CD4-positive, alpha-beta T cell treated with Interleukin-15 for 4 hours (primary cell): ENCODE results near the gene C11orf54.
"Not testable (repeated sequence)": the region's sequence is repeated elsewhere in the genome, so short reads cannot be mapped to it uniquely, and the experiment has no call there.

ENCODE experiments used
- DNase-seq: peaks from one replicate; pipeline ENCODE4 v3.0.0-alpha.2; 2020; ENCODE audit warnings: low spot score

C11orf54 gene

DNA sequence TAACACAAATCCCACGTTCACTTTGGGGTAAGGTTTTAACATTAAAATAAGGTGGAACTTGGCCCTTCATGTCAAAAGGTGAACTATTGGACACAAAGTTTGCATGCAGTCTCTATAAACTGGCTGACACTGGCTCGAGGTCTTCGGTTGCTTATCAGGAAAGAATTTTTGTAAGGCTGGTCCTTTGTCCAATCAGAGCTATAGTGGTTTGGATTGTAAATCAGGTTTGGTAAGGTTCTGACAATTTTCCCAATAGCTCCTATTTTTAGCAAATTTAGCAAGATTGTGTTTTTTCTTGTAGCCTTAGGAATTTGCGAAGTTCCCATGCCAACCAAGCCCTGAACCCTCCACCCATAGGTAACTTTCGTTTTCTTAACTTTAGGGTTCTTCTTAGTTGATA is 25.0 kb downstream of the C11orf54 start:
- no peak for DNase-seq

DNA sequence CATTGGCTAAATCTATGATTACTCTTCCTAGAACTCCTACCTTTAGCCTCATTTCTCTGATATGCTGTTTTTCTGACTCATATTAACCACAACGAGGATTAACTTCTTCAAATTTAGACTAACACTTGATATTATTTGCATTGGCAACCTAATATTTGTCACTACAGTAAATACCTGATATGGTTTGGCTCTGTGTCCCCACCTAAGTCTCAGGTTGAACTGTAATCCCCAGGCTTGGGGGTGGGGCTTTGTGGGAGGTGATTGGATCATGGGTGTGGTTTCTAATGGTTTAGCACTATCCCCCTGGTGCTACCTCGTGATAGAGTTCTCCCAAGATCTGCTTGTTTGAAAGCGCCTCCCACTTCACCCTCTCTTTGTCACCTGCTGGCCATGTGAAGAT is 25.5 kb downstream of the C11orf54 start:
- DNase-seq = no peak

DNA sequence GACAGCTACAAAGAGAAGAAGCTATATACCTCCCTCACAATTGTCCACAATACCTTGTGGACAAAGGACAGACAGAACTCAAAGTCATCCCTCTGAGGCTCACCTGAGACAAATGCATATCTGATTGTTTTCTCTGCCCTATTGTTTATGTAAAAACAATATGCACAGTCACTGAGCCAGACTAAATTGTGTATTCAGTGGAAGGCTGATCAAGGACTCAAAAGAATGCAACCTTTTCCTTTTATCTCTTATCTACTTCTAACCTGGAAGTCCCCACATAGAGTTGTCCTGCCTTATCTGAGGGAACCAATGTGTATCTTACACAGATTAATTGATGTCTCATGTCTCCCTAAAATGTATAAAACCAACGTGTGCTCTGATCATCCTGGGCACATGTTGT is 28.7 kb downstream of the C11orf54 start:
- DNase-seq = no peak

DNA sequence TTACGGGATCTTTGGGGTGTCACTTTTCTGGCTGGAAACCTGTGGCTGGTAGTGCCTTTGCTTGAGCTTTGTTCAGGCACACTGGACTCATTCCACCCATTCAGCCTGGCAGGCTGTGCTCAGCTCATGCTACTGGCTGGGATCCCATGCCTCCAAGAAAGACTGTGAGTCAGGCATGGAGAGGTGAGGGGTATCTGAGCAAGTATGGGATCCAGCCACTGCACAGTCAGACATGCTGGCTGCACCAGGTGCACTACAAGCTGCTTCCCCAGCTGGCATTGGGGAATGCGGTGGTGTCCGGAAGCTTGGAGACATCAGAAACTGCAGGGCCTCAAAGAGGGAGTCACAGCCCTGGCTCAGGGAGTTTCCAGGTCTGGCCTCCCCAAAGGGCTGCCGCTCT is 30.7 kb downstream of the C11orf54 start:
- DNase-seq = no peak

DNA sequence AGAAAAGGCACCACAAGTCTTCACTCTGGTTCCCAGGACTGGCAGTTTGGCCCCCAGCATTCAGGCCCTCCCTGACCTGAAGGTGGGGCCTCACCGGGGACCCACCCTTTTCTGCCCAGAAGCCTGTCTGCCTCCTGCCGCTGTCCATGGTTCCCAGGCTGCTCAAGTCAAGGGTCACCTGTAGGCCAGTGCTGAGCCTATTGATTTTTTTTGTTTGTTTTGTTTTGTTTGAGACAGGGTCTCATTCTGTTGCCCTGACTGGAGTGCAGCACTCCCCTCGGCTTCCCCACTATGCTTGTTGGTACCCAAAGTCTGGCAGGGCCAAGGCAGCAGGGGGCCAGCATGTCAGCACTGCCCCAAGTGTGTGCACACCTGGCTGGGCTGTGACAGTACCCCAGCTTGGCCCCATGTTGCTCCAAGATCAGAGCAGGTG is 31.6 kb downstream of the C11orf54 start:
- no peak for DNase-seq

DNA sequence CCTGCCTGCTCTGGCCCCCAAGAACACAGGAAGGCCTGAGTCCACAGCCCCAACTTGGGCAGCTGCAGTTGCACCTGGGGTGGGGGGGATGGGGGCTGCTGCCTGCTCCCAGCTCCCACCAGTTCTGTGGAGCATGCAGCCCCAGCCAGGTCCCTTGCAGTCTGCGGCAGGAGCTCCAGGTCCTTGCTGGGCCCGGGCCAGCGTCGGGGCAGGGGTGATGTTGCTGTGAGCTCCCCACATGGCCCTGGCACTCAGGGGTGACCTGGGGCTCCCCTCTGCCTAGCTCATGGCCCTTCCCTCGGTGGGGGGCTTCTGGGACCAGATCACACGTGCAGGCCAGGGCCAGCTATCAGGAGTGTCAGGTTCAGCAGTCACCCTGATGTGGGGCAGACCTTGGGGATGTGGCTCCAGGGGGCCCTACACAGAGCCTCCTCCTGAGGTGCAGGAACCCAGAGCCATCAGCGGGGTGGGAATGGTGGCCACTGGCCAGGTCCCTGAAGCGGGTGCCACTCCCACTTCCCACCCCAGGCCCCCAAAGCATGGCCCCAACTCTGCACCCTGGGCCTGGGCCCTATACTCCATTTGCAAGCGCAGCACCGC is 32.2 kb downstream of the C11orf54 start:
- no peak for DNase-seq

DNA sequence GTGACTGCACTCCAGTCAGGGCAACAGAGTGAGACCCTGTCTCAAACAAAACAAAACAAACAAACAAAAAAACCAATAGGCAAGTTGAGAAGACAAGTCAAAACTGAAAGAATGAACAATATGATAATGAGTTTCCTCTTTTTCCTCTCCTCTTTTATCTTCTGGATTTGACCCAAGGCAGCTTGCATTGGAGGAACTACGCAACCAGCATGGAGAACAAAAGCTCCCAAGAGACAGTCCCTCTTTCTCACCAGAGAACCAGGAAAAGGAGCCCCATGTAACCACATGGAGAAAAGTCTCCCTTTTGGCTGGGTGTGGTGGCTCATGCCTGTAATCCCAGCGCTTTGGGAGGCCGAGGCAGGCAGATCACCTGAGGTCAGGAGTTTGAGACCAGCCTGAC is 33.1 kb downstream of the C11orf54 start:
- DNase-seq = not testable (repeated sequence)

DNA sequence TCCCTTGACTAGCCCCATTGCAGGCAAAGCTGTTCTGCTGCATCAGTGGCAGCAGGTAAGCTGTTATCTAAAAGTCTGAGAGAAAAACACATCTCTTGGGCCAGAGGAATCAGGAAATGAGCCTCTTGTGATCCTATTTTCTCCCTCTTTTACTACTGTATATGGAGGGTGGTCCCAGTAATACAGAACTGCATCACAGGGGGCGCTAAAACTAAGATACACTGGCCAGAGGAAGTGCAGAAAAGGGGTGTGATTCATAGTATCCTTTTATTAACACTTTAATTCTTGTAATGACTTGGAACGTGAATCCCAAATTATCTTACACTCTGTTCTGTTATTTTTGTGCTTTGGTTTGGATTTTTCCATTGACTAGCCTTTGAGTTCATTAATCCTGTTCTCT is 33.8 kb downstream of the C11orf54 start:
- no peak for DNase-seq

DNA sequence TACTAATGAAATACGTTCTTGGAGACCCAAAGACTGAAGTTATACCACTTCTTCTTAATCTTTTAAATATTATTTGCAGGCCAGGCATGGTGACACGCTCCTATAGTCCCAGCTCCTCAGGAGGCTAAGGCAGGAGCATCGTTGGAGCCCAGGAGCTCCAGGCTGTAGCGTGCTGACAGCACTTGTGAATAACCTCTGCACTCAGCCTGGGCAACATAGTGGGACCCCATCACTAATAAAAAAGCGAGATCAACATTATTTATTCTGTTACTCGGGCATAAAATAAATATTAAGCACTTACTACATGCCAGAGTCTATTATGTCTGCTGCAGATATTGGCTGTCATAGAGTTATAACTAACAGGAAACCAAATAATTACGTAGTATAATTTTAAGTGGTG is 41.9 kb downstream of the C11orf54 start:
- DNase-seq = no peak

DNA sequence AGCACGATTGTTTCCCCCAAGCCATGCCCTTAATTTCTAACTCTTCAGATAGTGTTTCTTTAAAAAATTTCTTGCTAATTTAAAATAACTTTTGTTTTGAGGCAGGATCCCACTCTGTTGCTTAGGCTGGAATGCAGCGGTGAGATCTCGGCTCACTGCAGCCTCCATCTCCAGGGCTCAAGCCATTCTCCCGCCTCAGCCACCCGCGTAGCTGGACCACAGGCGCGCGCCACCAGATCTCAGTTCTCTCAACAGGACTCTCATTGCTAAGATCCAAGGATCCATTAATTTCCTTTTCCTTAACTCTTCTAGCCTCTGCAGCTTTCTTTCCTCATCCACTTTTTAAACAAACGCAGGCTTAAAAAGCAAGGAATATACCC is 42.3 kb downstream of the C11orf54 start:
- no peak for DNase-seq

DNA sequence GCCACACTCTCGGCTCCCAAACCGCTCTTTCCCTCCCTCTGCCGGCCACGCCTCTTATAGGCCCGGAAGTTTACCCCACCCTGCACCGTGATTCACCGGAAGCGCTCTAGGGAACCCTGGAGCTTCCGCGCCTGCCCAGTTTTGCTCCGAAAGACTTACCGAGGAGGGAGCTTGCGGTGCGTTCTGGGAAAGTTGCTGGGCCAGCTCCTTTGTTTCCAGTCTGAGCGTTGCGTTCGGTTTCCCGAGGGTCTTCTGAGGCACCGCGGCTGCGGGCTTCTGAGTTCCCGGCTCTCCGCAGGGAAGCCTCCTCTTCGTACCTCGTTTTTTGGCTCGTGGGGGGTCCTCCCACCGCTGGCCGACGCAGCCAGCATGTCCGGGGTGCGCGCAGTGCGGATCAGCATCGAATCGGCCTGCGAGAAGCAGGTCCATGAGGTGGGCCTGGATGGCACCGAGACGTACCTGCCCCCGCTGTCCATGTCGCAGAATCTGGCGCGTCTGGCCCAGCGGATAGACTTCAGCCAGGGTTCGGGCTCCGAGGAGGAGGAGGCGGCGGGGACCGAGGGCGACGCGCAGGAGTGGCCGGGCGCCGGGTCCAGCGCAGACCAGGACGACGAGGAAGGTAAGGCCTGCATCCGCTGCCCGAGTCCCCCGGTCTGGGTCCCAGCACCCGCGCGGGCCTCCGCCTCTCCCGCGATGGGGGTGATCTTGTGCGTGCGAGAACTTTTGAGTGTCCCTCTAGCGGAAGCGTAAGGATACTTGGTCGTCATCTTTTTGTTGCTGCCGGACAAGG is 42.9 kb downstream of the C11orf54 start, which contains the start of gene MED17:
Gene MED17 (plus strand): TSS at position 138 of the 790 bp plus-strand sequence. CDS start 232 bp downstream, at position 370.
- DNase-seq = peak; percentile 90

DNA sequence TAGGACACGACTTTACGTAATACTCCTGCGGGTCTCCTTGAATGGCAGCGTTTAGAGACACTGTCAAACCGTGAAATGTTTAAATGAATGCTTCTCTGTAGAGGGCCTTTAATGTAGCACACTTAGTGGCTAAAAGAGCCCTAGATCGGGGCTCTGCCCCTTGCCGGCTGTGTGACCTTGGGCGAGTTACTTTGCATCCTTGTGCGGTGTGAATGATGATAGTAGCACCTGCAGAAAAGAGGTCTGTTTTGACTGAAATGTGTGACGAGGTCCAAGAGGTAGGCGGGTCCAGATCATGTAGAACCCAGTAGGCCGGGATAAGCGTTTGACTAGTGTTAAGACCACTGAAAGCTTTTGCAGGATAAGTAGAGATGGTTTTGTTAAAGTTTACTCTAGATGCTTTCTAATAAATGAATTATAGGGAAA is 43.5 kb downstream of the C11orf54 start:
- no peak for DNase-seq

DNA sequence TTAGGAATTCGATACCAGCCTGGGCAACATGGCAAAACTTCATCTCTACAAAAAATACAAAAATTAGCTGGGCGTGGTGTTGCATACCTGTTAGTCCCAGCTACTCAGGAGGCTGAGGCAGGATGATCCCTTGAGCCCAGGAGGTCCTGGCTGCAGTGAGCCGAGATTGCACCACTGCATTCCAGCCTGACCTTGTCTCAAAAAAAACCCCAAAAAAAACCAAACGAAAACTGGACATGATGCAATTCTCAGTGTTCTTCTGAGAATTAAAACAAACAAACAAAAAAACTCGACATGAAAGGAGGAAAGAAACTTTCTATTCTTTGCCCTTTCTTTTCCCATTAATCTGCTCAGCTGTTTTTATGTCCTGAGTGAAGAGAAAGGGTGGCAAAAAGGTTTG is 50.0 kb downstream of the C11orf54 start:
- DNase-seq = no peak

DNA sequence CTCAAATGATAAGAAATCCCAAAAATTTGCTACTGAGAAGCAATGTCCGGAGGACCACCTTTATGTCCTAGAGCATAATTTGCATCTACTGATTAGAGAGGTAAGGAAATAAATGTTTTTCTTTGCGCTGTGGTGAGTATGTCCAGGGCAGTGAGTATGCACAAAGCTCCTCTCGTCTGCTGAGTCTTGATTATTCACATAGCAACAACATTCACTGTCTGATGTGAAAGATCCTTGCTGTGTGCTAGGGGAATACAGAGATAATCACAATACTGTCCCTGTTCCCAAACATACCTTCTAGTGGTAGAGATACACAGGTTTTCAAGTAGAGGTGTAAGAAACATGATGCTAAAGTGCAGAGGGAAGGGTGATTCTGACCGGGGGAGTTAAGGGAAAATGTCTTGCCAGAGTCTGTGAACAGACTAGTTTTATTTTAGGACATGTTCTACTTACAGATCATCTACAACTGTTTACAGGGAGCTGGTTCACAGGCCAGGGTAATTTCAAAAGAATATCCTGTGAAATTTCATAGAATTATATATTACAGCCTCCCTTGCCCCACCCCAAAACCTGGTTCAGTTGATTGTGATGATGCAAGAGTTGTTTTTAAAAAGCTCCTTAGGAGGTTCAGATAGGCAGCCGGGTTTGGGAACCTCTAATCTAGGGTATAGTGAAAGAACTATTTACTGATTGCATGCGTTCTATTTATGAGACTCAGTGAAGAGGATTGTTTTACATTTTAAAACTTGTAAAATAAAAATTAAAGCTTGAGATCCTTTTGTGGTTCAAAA is 55.2 kb downstream of the C11orf54 start:
- DNase-seq = no peak

DNA sequence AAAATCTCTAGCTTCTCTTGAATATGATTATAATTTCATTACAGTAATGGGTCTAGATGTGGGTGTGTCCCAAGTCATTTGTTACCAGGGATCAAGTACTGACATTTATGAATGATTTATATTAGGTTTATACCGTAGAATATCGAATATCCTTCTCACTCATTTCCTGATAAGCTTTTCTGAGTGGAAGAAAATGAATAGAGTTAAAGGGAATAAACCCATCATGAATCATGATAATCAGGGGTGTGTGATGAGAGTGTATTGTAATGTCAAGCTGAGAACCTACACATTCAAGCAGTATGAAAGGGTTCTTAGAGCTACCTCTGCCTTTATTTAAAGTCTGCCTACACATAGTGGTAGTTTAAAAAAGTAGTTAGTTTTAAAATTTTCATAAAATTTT is 59.9 kb downstream of the C11orf54 start:
- DNase-seq = no peak

DNA sequence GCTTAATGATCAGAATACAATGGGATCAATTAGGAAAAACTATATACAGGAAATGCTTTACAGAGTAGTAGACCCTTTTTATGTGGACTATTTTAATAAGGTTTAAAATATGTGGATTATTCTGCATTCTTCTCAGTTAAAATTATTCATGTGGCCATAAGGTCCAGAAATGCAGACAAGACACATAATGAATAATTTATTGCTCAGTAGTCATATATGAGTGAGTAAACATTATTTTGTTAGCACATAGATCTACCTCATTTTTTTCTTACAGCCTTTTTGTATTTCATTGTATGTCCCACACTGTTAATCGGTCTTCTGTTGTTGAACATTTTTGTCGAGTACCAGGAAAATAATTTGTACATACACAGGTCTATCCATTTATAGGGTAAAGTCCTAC is 63.4 kb downstream of the C11orf54 start:
- DNase-seq = no peak

DNA sequence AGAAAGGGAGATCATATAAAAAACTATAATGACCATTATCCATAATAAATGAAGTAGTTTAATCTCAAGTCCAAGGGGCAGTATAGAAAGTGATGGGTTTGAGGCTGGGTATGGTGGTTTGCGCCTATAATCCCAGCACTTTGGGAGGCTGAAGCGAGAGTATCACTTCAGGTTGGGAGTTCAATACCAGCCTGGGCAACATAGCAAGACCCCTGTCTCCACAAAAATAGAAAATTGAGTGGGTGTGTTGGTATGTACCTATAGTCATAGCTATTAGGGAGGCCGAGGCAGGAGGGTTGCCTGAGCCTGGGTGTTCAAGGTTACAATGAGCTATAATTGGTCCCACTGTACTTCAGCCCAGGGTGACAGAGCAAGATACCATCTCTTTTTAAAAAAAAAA is 66.5 kb downstream of the C11orf54 start:
- DNase-seq = no peak

DNA sequence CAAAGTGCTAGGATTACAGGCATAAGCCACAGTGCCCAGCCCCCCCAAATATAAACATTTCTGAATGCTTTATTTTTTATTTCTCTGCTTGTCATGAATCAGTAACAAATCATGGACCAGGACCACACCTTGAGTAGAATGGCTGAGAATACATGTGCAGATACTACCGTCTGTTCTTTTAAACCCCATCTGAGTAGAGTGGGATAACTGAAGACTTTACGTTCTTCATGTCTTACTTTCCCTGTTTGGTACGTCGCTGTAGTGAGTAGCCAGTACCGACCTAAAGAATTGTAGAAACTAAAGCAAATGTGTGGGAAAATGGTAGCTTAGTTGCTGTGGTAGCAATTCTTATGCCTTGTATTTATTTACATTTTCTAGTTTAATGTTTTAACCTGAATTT is 72.5 kb downstream of the C11orf54 start:
- no peak for DNase-seq
